Heart right ventricle (tissue), 16 donors: ENCODE results near the gene DISC1. TPM values are rescaled to one million over a fixed set of nuclear protein-coding genes. Genes with fewer than 3 reads are reported as not detected.

ENCODE experiments used
- ATAC-seq, 8 donors: fragments of 200-7000 bp; cut with Tn5 transposase; one replicate each; pipeline ENCODE4 v1.9.1; 2020; ENCODE audit warnings: mild to moderate bottlenecking in 8 of 8, moderate library complexity in 8 of 8, moderate number of reproducible peaks in 1 of 8
- DNase-seq, 2 donors: peaks; one replicate each; pipeline ENCODE4 v3.0.0-alpha.2; 2020
- H3K27ac ChIP-seq, 10 donors: fragments of 200-600 bp; sonication (generic) in 2 of 10; one replicate each; pipeline versions ENCODE4 v1.5.0 to v1.8.0; 2020 to 2022; ENCODE audit warnings: mild to moderate bottlenecking in 3 of 10
- H3K27me3 ChIP-seq, 7 donors: fragments of 200-600 bp; one replicate each; pipeline ENCODE4 v1.8.0; 2021 to 2022; ENCODE audit warnings: mild to moderate bottlenecking in 2 of 7
- H3K36me3 ChIP-seq, 9 donors: fragments of 200-600 bp; sonication (generic) in 1 of 9; one replicate each; pipeline versions ENCODE4 v1.5.0 to v1.8.0; 2020 to 2022; ENCODE audit warnings: mild to moderate bottlenecking in 2 of 9
- H3K4me1 ChIP-seq, 9 donors: fragments of 200-600 bp; sonication (generic) in 1 of 9; one replicate each; pipeline versions ENCODE4 v1.5.0 to v1.8.0; 2020 to 2022; ENCODE audit warnings: mild to moderate bottlenecking in 4 of 9
- H3K4me3 ChIP-seq, 10 donors: fragments of 200-600 bp; sonication (generic) in 2 of 10; one replicate each; pipeline versions ENCODE4 v1.5.0 to v1.8.0; 2020 to 2022; ENCODE audit warnings: mild to moderate bottlenecking in 7 of 10, moderate library complexity in 2 of 10
- H3K9me3 ChIP-seq, 11 donors: fragments of 200-600 bp in 10 of 11; sonication (generic) in 2 of 11; one replicate each; pipeline versions ENCODE4 v1.5.0 to v1.8.0; 2013 to 2022; ENCODE audit warnings: mild to moderate bottlenecking in 2 of 11, control low read depth in 1 of 11, moderate library complexity in 1 of 11
- CTCF ChIP-seq, 9 donors: fragments of 200-600 bp; sonication (generic) in 2 of 9; IDR thresholded peaks; one replicate each; pipeline versions ENCODE4 v1.5.0 to v1.8.0; 2021 to 2022; ENCODE audit warnings: antibody characterized with exemption in 9 of 9, mild to moderate bottlenecking in 5 of 9, moderate library complexity in 1 of 9
- WGBS, 2 donors: extraction: QIAGEN DNeasy Blood & Tissue Kit; methylation state at CpG; one replicate each; pipeline ENCODE4 v1.1.7; 2013; ENCODE audit warnings: inconsistent platforms in 1 of 2; 5-methylcytosine and 5-hydroxymethylcytosine counted together
- intact Hi-C, 10 donors: fragments of 100-400 bp; cut with DNase I; formaldehyde crosslinking; loops; one replicate each; pipeline versions ENCODE4 v1.11.1 to v1.14.2; 2022
- polyA plus RNA-seq, 2 donors: library from polyadenylated mRNA; stranded (reverse); fragments of 200-250 nt; gene quantifications; one replicate each; pipeline ENCODE4 v1.2.3, GENCODE V29; 2013
- total RNA-seq, 10 donors: library from RNA; stranded (reverse); fragmentation: NEBNext Ultra II Directional in 3 of 10; extraction: Animal tissue kit (Norgen Biotek cat#: 25700) in 3 of 10; gene quantifications; one replicate each; pipeline versions ENCODE4 v1.2.1 to v1.2.4, GENCODE V29; 2021 to 2023
- donor health status: Arrhythmogenic right ventricular cardiomyopathy.
- donor health status: ischemic (EF 13 %, LVEDD 7.1; RV severe dilation, severe dysfunction).
- donor health status: healthy with polysubstance abuse.
- donor health status: DM: no; HTN: yes; CAD: no.
- donor health status: DM: no; HTN: no; CAD: no.
- donor health status: ischemic (EF 25% LVEDD 6.9; RV normal size, moderate dysfunction).
- donor health status: ischemic (EF 25% LVEDD 5.7; RV mildly dilated, moderate dysfunction).
- donor health status: healthy.
- donor health status: DM: yes; HTN: yes; CAD: no.
- donor health status: Ischemic cardiomyopathy.
- donor health status: ischemic (EF 35%, LVEDD 5.7; RV mildly dilated, moderate dysfunction).
- donor health status: nonischemic (EF 11% LVEDD 7.7; RV severe dilation, severe dysfunction).
- donor health status: DM: yes; HTN: yes; CAD: no.
- donor health status: PGD.
- donor health status: ischemic (EF 29% LVEDD 5.4; RV normal size, mild dysfunction).
- donor health status: nonischemic (EF 23%, LVEDD 6.1; RV moderate dilation, normal function).

The DISC1 gene
- total and polyA plus RNA-seq, 12 donors = 1.4 to 6.4 (median 4.0) TPM

- DNase-seq (no peak), ATAC-seq (peak; percentile 15 to 37 (median 28))
- Histone ChIP-seq H3K4me1 (peaks cover 0 to 55% (median 21%) of the 10 kb centered on the region in 9 donors), H3K9me3 (no peaks in the 10 kb centered on the region), H3K36me3 (peaks cover 0 to 12% (median 0%) of the 10 kb centered on the region in 9 donors), H3K27ac (peak overlapping the region in 4 of 10 donors; percentile 3 to 26 (median 16)), H3K27me3 (no peaks in the 10 kb centered on the region), H3K4me3 (peak overlapping the region in 2 of 10 donors; percentile 2 to 8)
- intact Hi-C loops = loop anchor here in 1 of 10 donors (10.0 kb wide), 1 partner anchor 60 kb away; no protein-coding TSS in a partner anchor
- no peak for TF ChIP-seq CTCF (IDR thresholded peaks at IDR 0.05)
- 57 to 64% methylated on average over 18 of the region's 18 CpGs for WGBS, 2 donors
These were observed 68.0 kb downstream of the DISC1 start for GRCh38 chr1:231694465-231695077.

GRCh38 chr1:231695439-231696255 lies 69.1 kb downstream of the DISC1 start:
- 66 to 73% methylated on average over 8 of the region's 8 CpGs for WGBS, 2 donors
- H3K27ac ChIP-seq = no peak overlapping the region
- H3K4me1 ChIP-seq = peaks cover 0 to 50% (median 21%) of the 10 kb centered on the region in 9 donors
- DNase-seq (no peak), ATAC-seq (peak in 2 of 8 donors; percentile 30)
- H3K9me3 ChIP-seq = no peaks in the 10 kb centered on the region
- peaks cover 0 to 12% (median 0%) of the 10 kb centered on the region in 9 donors for H3K36me3 ChIP-seq
- intact Hi-C loops = loop anchor here in 1 of 10 donors (10.0 kb wide), 1 partner anchor 61 kb away; no protein-coding TSS in a partner anchor
- no peaks in the 10 kb centered on the region for H3K27me3 ChIP-seq
- H3K4me3 ChIP-seq = no peak overlapping the region
- no peak for TF ChIP-seq CTCF (IDR thresholded peaks at IDR 0.05)

GRCh38 chr1:231699784-231700183 lies 73.2 kb downstream of the DISC1 start:
- Histone ChIP-seq H3K4me1 (peaks cover 0 to 27% (median 6%) of the 10 kb centered on the region in 9 donors), H3K27me3 (no peaks in the 10 kb centered on the region), H3K4me3 (no peak overlapping the region), H3K36me3 (peaks cover 0 to 13% (median 0%) of the 10 kb centered on the region in 9 donors), H3K27ac (peak overlapping the region in 1 of 10 donors; percentile 17), H3K9me3 (no peaks in the 10 kb centered on the region)
- ATAC-seq (no peak), DNase-seq (no peak)
- TF ChIP-seq CTCF (IDR thresholded peaks at IDR 0.05) = no peak
- intact Hi-C loops = loop anchor here in 1 of 10 donors (10.0 kb wide), 1 partner anchor 65 kb away; no protein-coding TSS in a partner anchor
- 45 to 65% methylated on average over 2 of the region's 2 CpGs for WGBS, 2 donors

- H3K4me3 ChIP-seq = no peak overlapping the region
- no peak for TF ChIP-seq CTCF (IDR thresholded peaks at IDR 0.05)
- no peak for DNase-seq
- peaks cover 0 to 13% (median 0%) of the 10 kb centered on the region in 9 donors for H3K36me3 ChIP-seq
- ATAC-seq = no peak
- intact Hi-C loops = no loop called here
- H3K9me3 ChIP-seq = no peaks in the 10 kb centered on the region
- H3K27me3 ChIP-seq = no peaks in the 10 kb centered on the region
- no peak overlapping the region for H3K27ac ChIP-seq
- H3K4me1 ChIP-seq = peaks cover 0 to 27% (median 10%) of the 10 kb centered on the region in 9 donors
These were observed 74.7 kb downstream of the DISC1 start for GRCh38 chr1:231701306-231701705.
